Body of pancreas (tissue), 4 donors: Measurements from ENCODE around the gene ANTXRL. TPM values are rescaled to one million over a fixed set of nuclear protein-coding genes. Genes with fewer than 3 reads are reported as not detected.
A peak's percentile ranks its signal among the peaks of the same experiment; 100 is the strongest.

Experiments
- ATAC-seq: fragments of 150-250 bp; one replicate; pipeline ENCODE4 v1.9.1; 2016
- DNase-seq, 4 donors: peaks; one replicate each; pipeline ENCODE4 v3.0.0-alpha.2; 2019
- H3K27ac ChIP-seq, 4 donors: fragments of 200-600 bp; sonication (generic); 1 replicate in 3 of 4; 2 replicates in 1 of 4; pipeline versions ENCODE4 v1.5.1 to v1.6.1; 2016 to 2019; ENCODE audit warnings: mild to moderate bottlenecking in 1 of 4, mixed read lengths in 1 of 4, moderate library complexity in 1 of 4
- H3K27me3 ChIP-seq, 2 donors: fragments of 200-600 bp; sonication (generic); one replicate each; pipeline ENCODE4 v1.6.0; 2016; ENCODE audit warnings: mild to moderate bottlenecking in 1 of 2
- H3K36me3 ChIP-seq, 2 donors: fragments of 200-600 bp; sonication (generic); replicated peaks in 1 of 2; 2 replicates each; pipeline ENCODE4 v1.5.1; 2016; ENCODE audit warnings: low read depth in 2 of 2; ENCODE audit not compliant: insufficient read depth in 1 of 2
- H3K4me1 ChIP-seq: fragments of 200-600 bp; sonication (generic); one replicate; pipeline ENCODE4 v1.6.0; 2016
- H3K4me3 ChIP-seq, 2 donors: fragments of 200-600 bp; sonication (generic); 1 replicate in 1 of 2; 2 replicates in 1 of 2; pipeline ENCODE4 v1.5.1; 2016 to 2019
- H3K9me3 ChIP-seq, 3 donors: fragments of 200-600 bp; sonication (generic); 1 replicate in 2 of 3; 2 replicates in 1 of 3; pipeline ENCODE4 v1.5.1; 2016
- CTCF ChIP-seq, 7 experiments: fragments of 450-650 bp in 4 of 7; fragments of 200-600 bp in 3 of 7; sonication (generic) in 3 of 7; IDR thresholded peaks; one replicate each; pipeline ENCODE4 v1.5.1; 2016 to 2019; ENCODE audit warnings: antibody characterized with exemption in 7 of 7
- POLR2A ChIP-seq, 3 donors: fragments of 450-650 bp; IDR thresholded peaks; one replicate each; pipeline ENCODE4 v1.6.1; 2016; ENCODE audit warnings: antibody characterized with exemption in 3 of 3, mild to moderate bottlenecking in 2 of 3
- WGBS, 2 donors: methylation state at CpG; one replicate each; pipeline ENCODE4 v1.1.5; 2017; 5-methylcytosine and 5-hydroxymethylcytosine counted together
- intact Hi-C: fragments of 100-400 bp; cut with DNase I; formaldehyde crosslinking; loops from one replicate; pipeline ENCODE4 v1.15.1; 2023
- total RNA-seq, 2 donors: library from RNA; depleted of rRNA; stranded (reverse); fragments of >200 nt; gene quantifications; one replicate each; pipeline ENCODE4 v1.1.0, GENCODE V29; 2016

The ANTXRL gene
- total RNA-seq, 2 donors from 2014 or later: not detected

- no peaks in the 10 kb centered on the region for H3K9me3 ChIP-seq
- 88 to 93% methylated on average over 3 of the region's 3 CpGs for WGBS, 2 donors
- DNase-seq (no peak), ATAC-seq (no peak)
- H3K4me1 ChIP-seq: peaks cover 9% of the 10 kb centered on the region
- H3K27ac ChIP-seq: no peak overlapping the region
- TF ChIP-seq CTCF (IDR thresholded peaks at IDR 0.05): no peak
- TF ChIP-seq POLR2A (IDR thresholded peaks at IDR 0.05): no peak
- intact Hi-C loops: no loop called here
- H3K4me3 ChIP-seq: no peak overlapping the region
- no peaks in the 10 kb centered on the region for H3K27me3 ChIP-seq
- no peaks in the 10 kb centered on the region for H3K36me3 ChIP-seq
Measured at GRCh38 chr10:46319389-46319788, 32.6 kb downstream of the ANTXRL start.

- Histone ChIP-seq H3K4me3 (no peak overlapping the region), H3K36me3 (no peaks in the 10 kb centered on the region), H3K9me3 (no peaks in the 10 kb centered on the region), H3K4me1 (no peaks in the 10 kb centered on the region), H3K27ac (no peak overlapping the region), H3K27me3 (no peaks in the 10 kb centered on the region)
- TF ChIP-seq CTCF (IDR thresholded peaks at IDR 0.05) (no peak), POLR2A (IDR thresholded peaks at IDR 0.05) (no peak)
- ATAC-seq (no peak), DNase-seq (no peak)
- intact Hi-C loops: no loop called here
- 92 to 98% methylated on average over 4 of the region's 4 CpGs for WGBS, 2 donors
Measured at GRCh38 chr10:46321770-46322169, 35.0 kb downstream of the ANTXRL start.

- no peaks in the 10 kb centered on the region for H3K36me3 ChIP-seq
- H3K27ac ChIP-seq: no peak overlapping the region
- H3K27me3 ChIP-seq: no peaks in the 10 kb centered on the region
- 84 to 89% methylated on average over 4 of the region's 4 CpGs for WGBS, 2 donors
- DNase-seq: no peak
- no peaks in the 10 kb centered on the region for H3K4me1 ChIP-seq
- ATAC-seq: no peak
- H3K4me3 ChIP-seq: no peak overlapping the region
- TF ChIP-seq POLR2A (IDR thresholded peaks at IDR 0.05) (no peak), CTCF (IDR thresholded peaks at IDR 0.05) (no peak)
- no peaks in the 10 kb centered on the region for H3K9me3 ChIP-seq
- intact Hi-C loops: no loop called here
Measured at GRCh38 chr10:46323176-46323575, 36.4 kb downstream of the ANTXRL start.

- Histone ChIP-seq H3K27ac (no peak overlapping the region), H3K9me3 (no peaks in the 10 kb centered on the region), H3K4me1 (no peaks in the 10 kb centered on the region), H3K27me3 (no peaks in the 10 kb centered on the region), H3K36me3 (no peaks in the 10 kb centered on the region), H3K4me3 (no peak overlapping the region)
- ATAC-seq: no peak
- 88 to 90% methylated on average over 1 of the region's 1 CpG for WGBS, 2 donors
- DNase-seq: no peak
- intact Hi-C loops: no loop called here
- TF ChIP-seq POLR2A (IDR thresholded peaks at IDR 0.05): no peak
- TF ChIP-seq CTCF (IDR thresholded peaks at IDR 0.05): peak in 2 of 7 experiments; percentile 11 to 27
Measured at GRCh38 chr10:46325021-46325420, 38.2 kb downstream of the ANTXRL start.

- 50 to 64% methylated on average over 1 of the region's 1 CpG for WGBS, 2 donors
- no peak for TF ChIP-seq CTCF (IDR thresholded peaks at IDR 0.05)
- TF ChIP-seq POLR2A (IDR thresholded peaks at IDR 0.05): no peak
- intact Hi-C loops: no loop called here
- Histone ChIP-seq H3K4me3 (no peak overlapping the region), H3K27me3 (no peaks in the 10 kb centered on the region), H3K4me1 (no peaks in the 10 kb centered on the region), H3K9me3 (no peaks in the 10 kb centered on the region), H3K27ac (no peak overlapping the region), H3K36me3 (no peaks in the 10 kb centered on the region)
- DNase-seq: no peak
- ATAC-seq: no peak
Measured at GRCh38 chr10:46326066-46326465, 39.3 kb downstream of the ANTXRL start.
